DOHH2 (cell line): ENCODE data around the gene RPS6KA4.

Source experiments
- EZH2phosphoT487 ChIP-seq: fragments of 200-600 bp; sonication (generic); IDR thresholded peaks from 2 replicates; pipeline ENCODE4 v1.6.1; 2017; ENCODE audit warnings: borderline replicate concordance, mild to moderate bottlenecking, antibody characterized with exemption, low read length, moderate library complexity, mixed read lengths
- TF ChIP-seq, protein P1 (sequence below): fragments of 200-600 bp; sonication (generic); IDR thresholded peaks from one replicate; pipeline ENCODE4 v1.5.1; 2014; ENCODE audit warnings: antibody characterized with exemption, mild to moderate bottlenecking, low read depth, low read length; ENCODE audit not compliant: poor library complexity, severe bottlenecking

DNA sequence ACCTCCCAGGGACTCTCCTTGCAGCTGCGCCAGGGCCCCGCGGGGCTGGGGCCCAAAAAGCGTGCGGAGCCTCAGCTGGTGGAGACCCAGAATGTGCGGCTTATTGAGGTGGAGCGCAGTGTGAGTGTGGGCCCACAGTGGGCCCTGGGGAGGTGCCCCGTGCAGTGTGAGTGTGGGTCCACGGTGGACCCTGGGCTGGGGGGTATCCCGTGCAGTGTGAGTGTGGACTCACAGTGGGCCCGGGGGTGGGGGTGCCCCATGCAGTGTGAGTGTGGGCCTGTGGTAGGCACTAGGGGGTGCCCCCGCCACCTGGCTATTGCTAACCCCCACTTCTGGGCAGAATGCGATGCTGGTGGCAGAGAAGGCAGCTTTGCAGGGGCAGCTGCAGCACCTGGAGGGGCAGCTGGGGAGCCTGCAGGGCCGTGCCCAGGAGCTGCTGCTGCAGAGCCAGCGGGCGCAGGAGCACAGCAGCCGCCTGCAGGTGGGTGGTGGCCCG is 7.8 kb upstream of the RPS6KA4 start:
- TF ChIP-seq, protein P1, sequence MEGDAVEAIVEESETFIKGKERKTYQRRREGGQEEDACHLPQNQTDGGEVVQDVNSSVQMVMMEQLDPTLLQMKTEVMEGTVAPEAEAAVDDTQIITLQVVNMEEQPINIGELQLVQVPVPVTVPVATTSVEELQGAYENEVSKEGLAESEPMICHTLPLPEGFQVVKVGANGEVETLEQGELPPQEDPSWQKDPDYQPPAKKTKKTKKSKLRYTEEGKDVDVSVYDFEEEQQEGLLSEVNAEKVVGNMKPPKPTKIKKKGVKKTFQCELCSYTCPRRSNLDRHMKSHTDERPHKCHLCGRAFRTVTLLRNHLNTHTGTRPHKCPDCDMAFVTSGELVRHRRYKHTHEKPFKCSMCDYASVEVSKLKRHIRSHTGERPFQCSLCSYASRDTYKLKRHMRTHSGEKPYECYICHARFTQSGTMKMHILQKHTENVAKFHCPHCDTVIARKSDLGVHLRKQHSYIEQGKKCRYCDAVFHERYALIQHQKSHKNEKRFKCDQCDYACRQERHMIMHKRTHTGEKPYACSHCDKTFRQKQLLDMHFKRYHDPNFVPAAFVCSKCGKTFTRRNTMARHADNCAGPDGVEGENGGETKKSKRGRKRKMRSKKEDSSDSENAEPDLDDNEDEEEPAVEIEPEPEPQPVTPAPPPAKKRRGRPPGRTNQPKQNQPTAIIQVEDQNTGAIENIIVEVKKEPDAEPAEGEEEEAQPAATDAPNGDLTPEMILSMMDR: no peak
- TF ChIP-seq EZH2phosphoT487: no peak
